Neural progenitor cell (in vitro differentiated cells): ENCODE results near the gene NFE2L3.

Experiments used
- CTCF ChIP-seq: fragments of 200-600 bp; sonication (generic); IDR thresholded peaks from 2 replicates; pipeline ENCODE4 v1.5.1; 2017; ENCODE audit warnings: antibody characterized with exemption, mild to moderate bottlenecking
- EZH2 ChIP-seq: fragments of 200-600 bp; sonication (generic); IDR thresholded peaks from 2 replicates; pipeline ENCODE4 v1.6.1; 2017; ENCODE audit warnings: antibody characterized with exemption, mild to moderate bottlenecking, moderate library complexity

- TF ChIP-seq CTCF, result no peak
- TF ChIP-seq EZH2, result no peak
Measured at GRCh38 chr7:26112203-26112740, 39.7 kb upstream of the NFE2L3 start.
